HepG2 (cell line): Measurements from ENCODE around the gene CLUH. TPM values are rescaled to one million over a fixed set of nuclear protein-coding genes. Genes with fewer than 3 reads are reported as not detected.

ENCODE experiments used
- FIP1L1 ChIP-seq: fragments of 200-400 bp; formaldehyde crosslinking; IDR thresholded peaks from 2 replicates; pipeline ENCODE4 v1.6.1; 2018; ENCODE audit warnings: low read depth, mild to moderate bottlenecking, low read length, moderate library complexity, borderline replicate concordance; ENCODE audit not compliant: insufficient read depth
- JUND ChIP-seq: sonication (generic); formaldehyde crosslinking; IDR thresholded peaks from 2 replicates; pipeline ENCODE4 v1.8.0; 2022; ENCODE audit warnings: mild to moderate bottlenecking, missing genetic modification reagents
- MAFF ChIP-seq: IDR thresholded peaks from 2 replicates; pipeline ENCODE4 v1.6.1; 2011; ENCODE audit warnings: low read depth, low read length, improper control_type of control experiment
- MYNN ChIP-seq: sonication (generic); formaldehyde crosslinking; IDR thresholded peaks from 2 replicates; pipeline ENCODE4 v1.4.0; 2020; ENCODE audit warnings: mild to moderate bottlenecking, low read depth, missing genetic modification reagents
- PAWR ChIP-seq: sonication (generic); formaldehyde crosslinking; IDR thresholded peaks from 2 replicates; pipeline ENCODE4 v1.4.0; 2020; ENCODE audit warnings: missing genetic modification reagents, mild to moderate bottlenecking, borderline replicate concordance
- ZFY ChIP-seq: sonication (generic); formaldehyde crosslinking; IDR thresholded peaks from 2 replicates; pipeline ENCODE4 v1.4.0; 2020; ENCODE audit warnings: missing genetic modification reagents
- ZNF558 ChIP-seq: sonication (generic); formaldehyde crosslinking; IDR thresholded peaks from 2 replicates; pipeline ENCODE4 v1.9.0; 2022; ENCODE audit warnings: mild to moderate bottlenecking, missing genetic modification reagents, borderline replicate concordance
- ZNF607 ChIP-seq: sonication (generic); formaldehyde crosslinking; IDR thresholded peaks from 2 replicates; pipeline ENCODE4 v1.5.1; 2020; ENCODE audit warnings: missing genetic modification reagents, mild to moderate bottlenecking, borderline replicate concordance
- ZNF75D ChIP-seq: sonication (generic); formaldehyde crosslinking; IDR thresholded peaks from 2 replicates; pipeline ENCODE4 v1.8.1; 2023; ENCODE audit warnings: missing genetic modification reagents, mild to moderate bottlenecking, borderline replicate concordance
- polyA plus RNA-seq, 8 experiments: library from polyadenylated mRNA; depleted of rRNA in 3 of 8; stranded (reverse) in 7 of 8; unstranded in 1 of 8; fragments of >200 nt; fragmentation: Illumina TruSeq in 4 of 8; extraction: Trizol in 4 of 8; gene quantifications; 2 replicates each; pipeline versions ENCODE4 v1.2.1 to v1.2.3, GENCODE V29; 2011 to 2016; ENCODE audit warnings: low read depth in 4 of 8, missing spikeins in 1 of 8, mixed read lengths in 1 of 8; ENCODE audit not compliant: insufficient read depth in 1 of 8
- total RNA-seq, 5 experiments: library from RNA; depleted of rRNA; stranded (reverse); fragments of >200 nt; fragmentation: Illumina TruSeq; extraction: Trizol; gene quantifications; 2 replicates each; pipeline ENCODE4 v1.2.3, GENCODE V29; 2016; ENCODE audit warnings: low read depth in 1 of 5
- TF ChIP-seq, protein P1 (sequence below): sonication (generic); formaldehyde crosslinking; IDR thresholded peaks from 2 replicates; pipeline ENCODE4 v1.4.0; 2020; ENCODE audit warnings: missing genetic modification reagents, borderline replicate concordance
- TF ChIP-seq, protein P2 (sequence below): sonication (generic); formaldehyde crosslinking; IDR thresholded peaks from 2 replicates; pipeline ENCODE4 v1.5.0; 2020; ENCODE audit warnings: mild to moderate bottlenecking, missing genetic modification reagents
- TF ChIP-seq, protein P3 (sequence below): sonication (generic); formaldehyde crosslinking; IDR thresholded peaks from 2 replicates; pipeline ENCODE4 v1.9.0; 2021; ENCODE audit warnings: missing genetic modification reagents, borderline replicate concordance
- TF ChIP-seq, protein P4 (sequence below): sonication (generic); formaldehyde crosslinking; IDR thresholded peaks from 2 replicates; pipeline ENCODE4 v1.5.1; 2020; ENCODE audit warnings: mild to moderate bottlenecking, missing genetic modification reagents, moderate library complexity
- TF ChIP-seq, protein P5 (sequence below): sonication (generic); formaldehyde crosslinking; IDR thresholded peaks from 2 replicates; pipeline ENCODE4 v1.4.0; 2020; ENCODE audit warnings: missing genetic modification reagents; ENCODE audit errors: not compliant biosample characterization
- TF ChIP-seq, protein P6 (sequence below): sonication (generic); formaldehyde crosslinking; IDR thresholded peaks from 2 replicates; pipeline ENCODE4 v1.4.0; 2020; ENCODE audit warnings: missing genetic modification reagents

Gene CLUH
- total and polyA plus RNA-seq, 2 of the 13 experiments (the other 11 are each of a cell fraction or from before 2014, with no cell fraction given) = 30.9 to 60.5 TPM

DNA sequence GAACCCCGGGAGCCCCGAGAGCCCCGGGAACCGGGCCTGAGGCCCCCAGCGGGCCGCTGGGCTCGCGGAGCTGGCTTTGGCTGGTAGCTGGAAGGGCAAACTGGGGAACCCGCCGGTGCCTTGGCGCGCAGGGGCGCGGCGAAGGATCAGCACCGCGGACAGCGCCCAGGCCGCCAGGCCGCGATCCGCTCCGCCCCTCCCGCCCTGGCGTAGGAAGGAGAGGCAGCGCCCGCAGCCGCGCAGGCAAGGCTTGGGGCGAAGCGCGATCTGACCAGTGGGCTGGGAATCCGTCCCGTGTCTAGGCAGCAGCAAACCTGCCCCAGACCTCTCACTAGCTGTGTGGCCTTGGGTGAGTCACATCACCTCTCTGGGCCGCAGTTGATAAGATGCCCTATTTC, 38.2 kb upstream of the CLUH start (continued):
- TF ChIP-seq, protein P1, sequence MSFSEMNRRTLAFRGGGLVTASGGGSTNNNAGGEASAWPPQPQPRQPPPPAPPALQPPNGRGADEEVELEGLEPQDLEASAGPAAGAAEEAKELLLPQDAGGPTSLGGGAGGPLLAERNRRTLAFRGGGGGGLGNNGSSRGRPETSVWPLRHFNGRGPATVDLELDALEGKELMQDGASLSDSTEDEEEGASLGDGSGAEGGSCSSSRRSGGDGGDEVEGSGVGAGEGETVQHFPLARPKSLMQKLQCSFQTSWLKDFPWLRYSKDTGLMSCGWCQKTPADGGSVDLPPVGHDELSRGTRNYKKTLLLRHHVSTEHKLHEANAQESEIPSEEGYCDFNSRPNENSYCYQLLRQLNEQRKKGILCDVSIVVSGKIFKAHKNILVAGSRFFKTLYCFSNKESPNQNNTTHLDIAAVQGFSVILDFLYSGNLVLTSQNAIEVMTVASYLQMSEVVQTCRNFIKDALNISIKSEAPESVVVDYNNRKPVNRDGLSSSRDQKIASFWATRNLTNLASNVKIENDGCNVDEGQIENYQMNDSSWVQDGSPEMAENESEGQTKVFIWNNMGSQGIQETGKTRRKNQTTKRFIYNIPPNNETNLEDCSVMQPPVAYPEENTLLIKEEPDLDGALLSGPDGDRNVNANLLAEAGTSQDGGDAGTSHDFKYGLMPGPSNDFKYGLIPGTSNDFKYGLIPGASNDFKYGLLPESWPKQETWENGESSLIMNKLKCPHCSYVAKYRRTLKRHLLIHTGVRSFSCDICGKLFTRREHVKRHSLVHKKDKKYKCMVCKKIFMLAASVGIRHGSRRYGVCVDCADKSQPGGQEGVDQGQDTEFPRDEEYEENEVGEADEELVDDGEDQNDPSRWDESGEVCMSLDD = peak; percentile 93
- TF ChIP-seq, protein P2, sequence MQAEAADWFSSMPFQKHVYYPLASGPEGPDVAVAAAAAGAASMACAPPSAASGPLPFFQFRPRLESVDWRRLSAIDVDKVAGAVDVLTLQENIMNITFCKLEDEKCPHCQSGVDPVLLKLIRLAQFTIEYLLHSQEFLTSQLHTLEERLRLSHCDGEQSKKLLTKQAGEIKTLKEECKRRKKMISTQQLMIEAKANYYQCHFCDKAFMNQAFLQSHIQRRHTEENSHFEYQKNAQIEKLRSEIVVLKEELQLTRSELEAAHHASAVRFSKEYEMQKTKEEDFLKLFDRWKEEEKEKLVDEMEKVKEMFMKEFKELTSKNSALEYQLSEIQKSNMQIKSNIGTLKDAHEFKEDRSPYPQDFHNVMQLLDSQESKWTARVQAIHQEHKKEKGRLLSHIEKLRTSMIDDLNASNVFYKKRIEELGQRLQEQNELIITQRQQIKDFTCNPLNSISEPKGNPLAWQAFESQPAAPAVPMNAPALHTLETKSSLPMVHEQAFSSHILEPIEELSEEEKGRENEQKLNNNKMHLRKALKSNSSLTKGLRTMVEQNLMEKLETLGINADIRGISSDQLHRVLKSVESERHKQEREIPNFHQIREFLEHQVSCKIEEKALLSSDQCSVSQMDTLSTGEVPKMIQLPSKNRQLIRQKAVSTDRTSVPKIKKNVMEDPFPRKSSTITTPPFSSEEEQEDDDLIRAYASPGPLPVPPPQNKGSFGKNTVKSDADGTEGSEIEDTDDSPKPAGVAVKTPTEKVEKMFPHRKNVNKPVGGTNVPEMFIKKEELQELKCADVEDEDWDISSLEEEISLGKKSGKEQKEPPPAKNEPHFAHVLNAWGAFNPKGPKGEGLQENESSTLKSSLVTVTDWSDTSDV (CRISPR knock-in tag) = peak; percentile 97
- TF ChIP-seq MYNN (CRISPR knock-in tag) (no peak), ZNF75D (CRISPR knock-in tag) (peak; percentile 73; the same call in 1 of the 2 replicates), PAWR (CRISPR knock-in tag) (no peak), MAFF (no peak), ZNF607 (CRISPR knock-in tag) (peak; percentile 100), ZFY (CRISPR knock-in tag) (peak; percentile 81), ZNF558 (peak; percentile 96; the same call in 1 of the 2 replicates), JUND (CRISPR knock-in tag) (peak; percentile 63; the same call in 1 of the 2 replicates), FIP1L1 (no peak)
- TF ChIP-seq, protein P3, sequence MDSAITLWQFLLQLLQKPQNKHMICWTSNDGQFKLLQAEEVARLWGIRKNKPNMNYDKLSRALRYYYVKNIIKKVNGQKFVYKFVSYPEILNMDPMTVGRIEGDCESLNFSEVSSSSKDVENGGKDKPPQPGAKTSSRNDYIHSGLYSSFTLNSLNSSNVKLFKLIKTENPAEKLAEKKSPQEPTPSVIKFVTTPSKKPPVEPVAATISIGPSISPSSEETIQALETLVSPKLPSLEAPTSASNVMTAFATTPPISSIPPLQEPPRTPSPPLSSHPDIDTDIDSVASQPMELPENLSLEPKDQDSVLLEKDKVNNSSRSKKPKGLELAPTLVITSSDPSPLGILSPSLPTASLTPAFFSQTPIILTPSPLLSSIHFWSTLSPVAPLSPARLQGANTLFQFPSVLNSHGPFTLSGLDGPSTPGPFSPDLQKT (CRISPR knock-in tag) = peak; percentile 71; the same call in 1 of the 2 replicates
- TF ChIP-seq, protein P4, sequence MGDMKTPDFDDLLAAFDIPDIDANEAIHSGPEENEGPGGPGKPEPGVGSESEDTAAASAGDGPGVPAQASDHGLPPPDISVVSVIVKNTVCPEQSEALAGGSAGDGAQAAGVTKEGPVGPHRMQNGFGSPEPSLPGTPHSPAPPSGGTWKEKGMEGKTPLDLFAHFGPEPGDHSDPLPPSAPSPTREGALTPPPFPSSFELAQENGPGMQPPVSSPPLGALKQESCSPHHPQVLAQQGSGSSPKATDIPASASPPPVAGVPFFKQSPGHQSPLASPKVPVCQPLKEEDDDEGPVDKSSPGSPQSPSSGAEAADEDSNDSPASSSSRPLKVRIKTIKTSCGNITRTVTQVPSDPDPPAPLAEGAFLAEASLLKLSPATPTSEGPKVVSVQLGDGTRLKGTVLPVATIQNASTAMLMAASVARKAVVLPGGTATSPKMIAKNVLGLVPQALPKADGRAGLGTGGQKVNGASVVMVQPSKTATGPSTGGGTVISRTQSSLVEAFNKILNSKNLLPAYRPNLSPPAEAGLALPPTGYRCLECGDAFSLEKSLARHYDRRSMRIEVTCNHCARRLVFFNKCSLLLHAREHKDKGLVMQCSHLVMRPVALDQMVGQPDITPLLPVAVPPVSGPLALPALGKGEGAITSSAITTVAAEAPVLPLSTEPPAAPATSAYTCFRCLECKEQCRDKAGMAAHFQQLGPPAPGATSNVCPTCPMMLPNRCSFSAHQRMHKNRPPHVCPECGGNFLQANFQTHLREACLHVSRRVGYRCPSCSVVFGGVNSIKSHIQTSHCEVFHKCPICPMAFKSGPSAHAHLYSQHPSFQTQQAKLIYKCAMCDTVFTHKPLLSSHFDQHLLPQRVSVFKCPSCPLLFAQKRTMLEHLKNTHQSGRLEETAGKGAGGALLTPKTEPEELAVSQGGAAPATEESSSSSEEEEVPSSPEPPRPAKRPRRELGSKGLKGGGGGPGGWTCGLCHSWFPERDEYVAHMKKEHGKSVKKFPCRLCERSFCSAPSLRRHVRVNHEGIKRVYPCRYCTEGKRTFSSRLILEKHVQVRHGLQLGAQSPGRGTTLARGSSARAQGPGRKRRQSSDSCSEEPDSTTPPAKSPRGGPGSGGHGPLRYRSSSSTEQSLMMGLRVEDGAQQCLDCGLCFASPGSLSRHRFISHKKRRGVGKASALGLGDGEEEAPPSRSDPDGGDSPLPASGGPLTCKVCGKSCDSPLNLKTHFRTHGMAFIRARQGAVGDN (CRISPR knock-in tag) = peak; percentile 80
- TF ChIP-seq, protein P5, sequence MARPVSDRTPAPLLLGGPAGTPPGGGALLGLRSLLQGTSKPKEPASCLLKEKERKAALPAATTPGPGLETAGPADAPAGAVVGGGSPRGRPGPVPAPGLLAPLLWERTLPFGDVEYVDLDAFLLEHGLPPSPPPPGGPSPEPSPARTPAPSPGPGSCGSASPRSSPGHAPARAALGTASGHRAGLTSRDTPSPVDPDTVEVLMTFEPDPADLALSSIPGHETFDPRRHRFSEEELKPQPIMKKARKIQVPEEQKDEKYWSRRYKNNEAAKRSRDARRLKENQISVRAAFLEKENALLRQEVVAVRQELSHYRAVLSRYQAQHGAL (CRISPR knock-in tag) = peak; percentile 99
- TF ChIP-seq, protein P6, sequence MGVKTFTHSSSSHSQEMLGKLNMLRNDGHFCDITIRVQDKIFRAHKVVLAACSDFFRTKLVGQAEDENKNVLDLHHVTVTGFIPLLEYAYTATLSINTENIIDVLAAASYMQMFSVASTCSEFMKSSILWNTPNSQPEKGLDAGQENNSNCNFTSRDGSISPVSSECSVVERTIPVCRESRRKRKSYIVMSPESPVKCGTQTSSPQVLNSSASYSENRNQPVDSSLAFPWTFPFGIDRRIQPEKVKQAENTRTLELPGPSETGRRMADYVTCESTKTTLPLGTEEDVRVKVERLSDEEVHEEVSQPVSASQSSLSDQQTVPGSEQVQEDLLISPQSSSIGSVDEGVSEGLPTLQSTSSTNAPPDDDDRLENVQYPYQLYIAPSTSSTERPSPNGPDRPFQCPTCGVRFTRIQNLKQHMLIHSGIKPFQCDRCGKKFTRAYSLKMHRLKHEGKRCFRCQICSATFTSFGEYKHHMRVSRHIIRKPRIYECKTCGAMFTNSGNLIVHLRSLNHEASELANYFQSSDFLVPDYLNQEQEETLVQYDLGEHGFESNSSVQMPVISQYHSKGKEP (CRISPR knock-in tag) = peak; percentile 98
